ENCODE measurements around the gene SLC39A7. TPM values are rescaled to one million over a fixed set of nuclear protein-coding genes. Genes with fewer than 3 reads are reported as not detected.

The SLC39A7 gene
- total RNA-seq, 1 donor from 2014 or later, result 119 TPM

- no peak for DNase-seq (ENCODE audit: low read depth)
These were observed 30.3 kb upstream of the SLC39A7 start for GRCh38 chr6:33170176-33171015.

- no peak for DNase-seq (ENCODE audit: low read depth)
These were observed 29.4 kb upstream of the SLC39A7 start for GRCh38 chr6:33171016-33171879.

GRCh38 chr6:33171880-33172687 is 28.6 kb upstream of the SLC39A7 start:
- DNase-seq (ENCODE audit: low read depth), result no peak

- DNase-seq (ENCODE audit: low read depth), result peak; percentile 15
These were observed 27.8 kb upstream of the SLC39A7 start for GRCh38 chr6:33172688-33173534.

GRCh38 chr6:33173535-33174180 is 27.0 kb upstream of the SLC39A7 start:
- no peak for DNase-seq (ENCODE audit: low read depth)

- no peak for DNase-seq (ENCODE audit: low read depth)
These were observed 25.9 kb upstream of the SLC39A7 start for GRCh38 chr6:33174784-33175183.

- no peak for DNase-seq (ENCODE audit: low read depth)
These were observed 25.1 kb upstream of the SLC39A7 start for GRCh38 chr6:33175436-33176069.

GRCh38 chr6:33176906-33177305 is 23.8 kb upstream of the SLC39A7 start:
- no peak for DNase-seq (ENCODE audit: low read depth)

GRCh38 chr6:33177552-33178446 is 22.9 kb upstream of the SLC39A7 start:
- no peak for DNase-seq (ENCODE audit: low read depth)

GRCh38 chr6:33178755-33179475 is 21.8 kb upstream of the SLC39A7 start:
- DNase-seq (ENCODE audit: low read depth), result no peak

GRCh38 chr6:33181141-33181540 is 19.5 kb upstream of the SLC39A7 start:
- DNase-seq (ENCODE audit: low read depth), result no peak

- DNase-seq (ENCODE audit: low read depth), result no peak
These were observed 17.5 kb upstream of the SLC39A7 start for GRCh38 chr6:33183071-33183683.

GRCh38 chr6:33185190-33185589 is 15.5 kb upstream of the SLC39A7 start:
- DNase-seq (ENCODE audit: low read depth), result no peak

GRCh38 chr6:33185654-33186187 is 14.9 kb upstream of the SLC39A7 start:
- DNase-seq (ENCODE audit: low read depth), result no peak

GRCh38 chr6:33187809-33188208 is 12.9 kb upstream of the SLC39A7 start:
- DNase-seq (ENCODE audit: low read depth), result no peak

- DNase-seq (ENCODE audit: low read depth), result no peak
These were observed 11.5 kb upstream of the SLC39A7 start for GRCh38 chr6:33189164-33189563.

- DNase-seq (ENCODE audit: low read depth), result no peak
These were observed 10.8 kb upstream of the SLC39A7 start for GRCh38 chr6:33189625-33190448.
